SKM-1 (cell line): ENCODE data around the gene NENF.
"Not testable (repeated sequence)": the region's sequence is repeated elsewhere in the genome, so short reads cannot be mapped to it uniquely, and the experiment has no call there.

ENCODE experiments used
- DNase-seq: peaks from one replicate; lab custom pipeline; 2025; ENCODE audit not compliant: unreplicated experiment; lab: John Stamatoyannopoulos, UW

Gene NENF

DNA sequence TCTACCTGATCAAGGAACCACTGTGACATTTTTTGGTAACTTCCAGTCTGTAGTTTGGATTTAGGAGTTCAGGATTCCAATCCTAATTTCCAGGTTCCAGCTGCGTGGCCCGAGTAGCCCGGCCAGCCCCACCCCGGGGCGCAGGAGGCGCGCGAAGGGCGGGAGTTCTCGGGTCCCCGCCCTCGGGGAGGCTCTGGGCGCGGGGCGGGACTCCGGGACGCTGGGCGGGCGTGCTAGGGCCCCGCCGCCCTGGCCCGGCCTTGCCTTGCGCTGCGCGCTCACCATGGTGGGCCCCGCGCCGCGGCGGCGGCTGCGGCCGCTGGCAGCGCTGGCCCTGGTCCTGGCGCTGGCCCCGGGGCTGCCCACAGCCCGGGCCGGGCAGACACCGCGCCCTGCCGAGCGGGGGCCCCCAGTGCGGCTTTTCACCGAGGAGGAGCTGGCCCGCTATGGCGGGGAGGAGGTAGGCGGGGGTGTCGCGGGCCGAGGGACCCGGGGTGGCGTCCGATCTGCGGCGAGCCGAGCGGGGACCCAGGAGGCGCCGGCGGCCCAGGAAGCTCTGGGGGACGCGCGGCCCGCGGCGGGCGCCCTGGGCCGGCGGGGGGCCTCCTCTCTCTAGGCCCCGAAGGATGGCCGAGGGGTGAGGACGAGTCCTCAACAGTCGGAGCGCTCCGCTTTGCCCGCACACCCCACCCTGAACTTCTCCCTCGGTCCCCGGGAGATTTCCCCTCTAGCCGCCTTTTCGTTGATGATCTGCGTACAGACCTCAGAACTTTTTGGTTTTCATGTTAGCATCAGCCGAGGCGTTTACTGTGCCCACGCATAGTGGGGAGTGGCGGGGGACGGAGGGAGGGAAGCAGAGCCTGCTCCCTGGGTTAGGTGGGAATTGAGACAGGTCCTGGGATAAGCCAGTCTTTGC is at the start of gene NENF:
Gene NENF (plus strand): TSS at position 260 of the 916 bp plus-strand sequence. CDS start 24 bp downstream, at position 284.
- DNase-seq = peak; percentile 63

DNA sequence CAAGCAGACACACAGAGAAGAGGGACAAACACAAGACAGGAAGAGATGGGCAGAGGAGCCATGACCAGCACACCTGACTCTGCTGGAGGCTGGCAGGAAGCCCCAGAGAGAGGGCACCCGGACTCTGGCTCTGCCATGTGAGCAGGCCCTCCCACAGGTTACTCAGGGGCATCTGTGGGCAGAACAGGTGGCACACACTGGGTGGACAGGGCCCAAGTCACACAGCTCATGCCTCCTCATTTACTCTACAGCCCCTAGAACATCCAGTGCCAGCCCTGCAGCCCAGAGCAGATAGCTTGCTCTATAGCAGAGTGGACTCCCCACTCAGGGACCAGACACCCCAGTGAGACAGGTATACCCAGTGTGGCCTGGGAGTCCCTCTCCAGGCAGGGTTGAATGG is 46.7 kb upstream of the NENF start:
- DNase-seq = no peak

DNA sequence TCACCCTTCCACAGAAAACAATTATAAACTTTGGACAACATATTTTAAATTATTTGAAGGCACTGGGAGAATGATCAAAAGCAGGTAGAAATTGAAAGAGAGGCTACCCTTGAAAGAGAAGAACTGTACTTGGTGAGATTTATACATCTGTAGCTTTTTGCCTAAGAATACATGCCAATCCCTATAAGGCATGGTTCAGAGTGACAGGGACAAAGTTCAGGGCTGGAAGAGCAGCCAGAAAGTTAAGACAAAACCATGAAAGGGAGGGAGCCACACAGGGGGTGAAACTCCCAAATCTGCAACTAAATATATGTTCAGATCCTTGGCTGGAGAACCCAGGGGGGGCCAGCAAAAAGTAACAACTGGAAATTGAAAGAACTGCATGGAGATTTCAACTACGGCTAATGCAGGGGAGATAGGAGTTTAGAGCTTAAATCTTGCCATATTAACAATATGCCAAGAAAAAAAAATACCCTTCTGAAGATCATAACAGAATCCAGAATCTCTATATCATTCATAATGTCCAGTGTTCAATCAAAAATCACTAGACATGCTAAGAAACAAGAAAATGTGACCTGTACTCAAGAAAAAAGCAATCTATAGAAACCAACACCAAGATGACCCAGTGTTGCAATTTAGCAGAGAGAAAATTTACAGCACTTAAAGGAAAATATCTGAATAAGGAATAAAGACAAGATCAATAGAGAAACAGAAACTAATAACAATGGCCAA is 43.6 kb upstream of the NENF start:
- no peak for DNase-seq

DNA sequence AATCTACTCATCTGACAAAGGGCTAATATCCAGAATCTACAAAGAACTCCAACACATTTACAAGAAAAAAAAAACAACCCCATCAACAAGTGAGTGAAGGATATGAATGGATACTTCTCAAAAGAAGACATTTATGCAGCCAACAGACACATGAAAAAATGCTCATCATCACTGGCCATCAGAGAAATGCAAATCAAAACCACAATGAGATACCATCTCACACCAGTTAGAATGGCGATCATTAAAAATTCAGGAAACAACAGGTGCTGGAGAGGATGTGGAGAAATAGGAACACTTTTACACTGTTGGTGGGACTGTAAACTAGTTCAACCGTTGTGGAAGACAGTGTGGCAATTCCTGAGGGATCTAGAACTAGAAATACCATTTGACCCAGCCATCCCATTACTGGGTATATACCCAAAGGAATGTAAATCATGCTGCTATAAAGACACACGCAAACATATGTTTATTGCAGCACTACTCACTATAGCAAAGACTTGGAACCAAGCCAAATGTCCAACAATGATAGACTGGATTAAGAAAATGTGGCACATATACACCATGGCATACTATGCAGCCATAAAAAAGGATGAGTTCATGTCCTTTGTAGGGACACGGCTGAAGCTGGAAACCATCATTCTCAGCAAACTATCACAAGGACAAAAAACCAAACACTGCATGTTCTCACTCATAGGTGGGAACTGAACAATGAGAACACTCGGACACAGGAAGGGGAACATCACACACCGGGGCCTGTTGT is 36.9 kb upstream of the NENF start:
- DNase-seq = not testable (repeated sequence)

DNA sequence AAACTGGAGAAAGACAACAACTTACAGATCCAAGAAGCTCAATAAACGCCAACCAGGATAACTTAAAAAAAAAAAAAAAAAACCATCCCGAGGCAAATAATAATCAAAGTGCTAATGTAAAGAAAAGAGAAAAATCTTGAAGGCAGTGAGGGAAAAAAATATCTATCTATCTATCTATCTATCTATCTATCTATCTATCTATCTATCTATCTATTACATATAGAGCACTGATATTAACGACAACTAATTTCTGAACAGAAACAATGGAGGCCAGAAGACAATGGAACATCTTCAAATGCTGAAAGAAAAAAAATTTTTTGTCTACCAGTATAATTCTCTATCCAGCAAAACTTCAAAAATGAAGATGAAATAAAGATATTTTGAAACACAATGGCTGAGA is 36.1 kb upstream of the NENF start:
- no peak for DNase-seq

DNA sequence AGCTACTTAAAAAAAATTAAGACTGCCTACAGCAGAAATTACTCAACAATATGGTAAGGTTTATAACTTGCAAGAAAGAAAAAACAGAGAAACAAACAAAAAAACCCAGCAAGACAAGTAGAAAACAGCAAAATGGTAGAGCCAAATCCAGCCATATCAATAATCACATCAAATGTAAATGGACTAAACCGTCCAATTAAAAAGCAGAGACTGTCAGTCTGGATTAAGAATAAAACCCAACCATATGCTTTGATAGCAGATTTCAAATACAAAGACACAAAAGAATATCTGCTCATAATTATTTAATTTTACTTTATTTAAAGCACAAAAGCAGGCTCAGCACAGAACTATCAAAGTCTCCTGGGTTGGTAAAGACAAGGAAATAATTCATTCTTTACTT is 35.5 kb upstream of the NENF start:
- DNase-seq = no peak

DNA sequence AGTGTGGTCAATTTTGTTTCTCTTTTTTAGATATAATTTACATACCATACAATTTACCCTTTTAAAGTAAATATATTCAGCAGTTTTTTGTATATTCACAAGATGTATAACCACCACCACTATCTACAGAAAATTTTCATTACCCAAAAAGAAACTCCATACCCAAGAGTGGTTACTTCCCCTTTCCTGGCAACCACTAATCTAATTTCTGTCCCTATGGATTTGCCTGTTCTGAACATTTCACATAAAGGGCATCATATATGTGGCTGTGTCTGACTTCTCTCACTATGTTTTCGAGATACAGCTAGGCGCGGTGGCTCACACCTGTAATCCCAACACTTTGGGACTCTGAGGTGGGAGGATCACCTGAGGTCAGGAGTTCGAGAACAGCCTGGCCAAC is 31.7 kb upstream of the NENF start:
- no peak for DNase-seq

DNA sequence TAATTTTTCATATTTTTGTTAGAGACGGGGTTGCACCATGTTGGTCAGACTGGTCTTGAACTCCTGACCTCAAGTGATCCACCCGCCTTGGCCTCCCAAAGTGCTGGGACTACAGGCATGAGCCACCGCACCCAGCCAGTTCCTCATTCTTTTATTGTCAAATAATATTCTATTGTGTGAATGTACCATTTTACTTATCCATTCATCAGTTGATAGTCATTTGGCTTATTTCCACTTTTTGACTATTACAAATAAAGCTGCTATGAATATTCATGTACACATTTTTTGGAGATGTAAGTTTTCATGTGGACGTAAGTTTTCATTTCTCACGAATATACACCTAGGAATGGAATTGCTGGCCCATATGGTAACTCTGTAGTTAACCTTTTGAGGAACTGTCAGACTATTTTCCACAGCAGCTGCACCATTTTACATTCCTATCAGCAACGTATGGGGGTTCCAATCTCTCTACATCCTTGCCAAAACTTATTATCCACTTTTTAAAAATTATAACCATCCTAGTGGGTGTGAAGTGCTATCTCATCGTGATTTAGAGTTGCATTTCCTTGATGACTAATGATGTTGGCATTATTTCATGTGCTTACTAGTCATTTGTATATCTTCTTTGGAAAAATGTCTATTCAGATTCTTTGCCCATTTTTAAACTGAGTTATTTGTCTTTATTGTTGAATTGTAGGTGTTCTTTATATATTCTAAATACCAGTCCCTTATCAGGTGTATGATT is 30.7 kb upstream of the NENF start:
- no peak for DNase-seq

DNA sequence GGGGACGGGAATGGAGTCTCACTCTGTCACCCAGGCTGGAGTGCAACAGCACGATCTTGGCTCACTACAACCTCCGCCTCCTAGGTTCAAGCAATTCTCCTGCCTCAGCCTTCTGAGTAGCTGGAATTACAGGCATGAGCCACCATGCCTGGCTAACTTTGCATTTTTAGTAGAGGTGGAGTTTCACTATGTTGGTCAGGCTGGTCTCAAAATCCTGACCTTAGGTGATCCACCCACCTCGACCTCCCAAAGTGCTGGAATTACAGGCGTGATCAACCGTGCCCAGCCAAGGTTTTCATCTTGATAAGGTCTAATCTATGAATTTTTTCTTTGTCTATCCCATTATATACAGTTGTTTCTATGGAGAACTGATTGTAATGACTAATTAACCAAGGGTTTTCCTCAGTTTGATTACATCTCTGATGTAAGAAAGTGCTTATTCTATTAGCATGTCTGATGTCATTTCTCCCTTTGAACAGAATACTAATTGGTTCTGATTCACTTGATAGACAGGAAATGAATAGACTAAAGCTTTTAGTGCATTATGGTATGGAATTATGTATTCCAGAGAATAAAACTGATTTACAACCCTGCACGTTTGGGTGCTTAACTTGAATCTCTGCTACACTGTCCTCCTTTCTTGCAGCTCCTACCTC is 29.9 kb upstream of the NENF start:
- no peak for DNase-seq

DNA sequence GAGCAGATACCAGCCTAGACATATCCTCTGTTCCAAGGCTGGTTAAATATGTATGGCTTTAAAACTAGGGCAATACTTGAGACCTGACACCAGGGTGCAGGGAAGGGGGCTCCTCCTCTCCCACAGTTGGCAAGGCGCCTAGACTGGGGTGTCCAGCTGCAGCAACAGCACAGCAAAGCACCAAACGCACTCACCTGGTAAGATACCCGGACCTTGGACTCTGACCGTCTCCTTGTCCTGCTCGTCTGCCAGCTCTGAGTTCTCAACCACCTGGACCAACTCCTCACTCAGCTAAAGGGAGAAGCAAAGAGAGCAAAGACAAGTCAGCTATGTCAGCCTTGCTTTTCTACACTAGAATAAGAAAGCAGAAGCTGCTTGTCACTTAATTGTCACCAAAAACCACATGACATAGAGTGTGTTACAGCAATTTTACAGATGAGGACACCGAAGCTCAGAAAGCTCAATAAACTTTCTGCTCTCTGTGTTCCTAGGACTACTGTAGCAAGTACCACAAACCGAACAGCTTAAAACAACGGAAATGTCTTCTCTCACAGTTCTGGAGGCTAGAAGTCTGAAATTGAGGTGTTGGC is 22.4 kb upstream of the NENF start:
- no peak for DNase-seq

DNA sequence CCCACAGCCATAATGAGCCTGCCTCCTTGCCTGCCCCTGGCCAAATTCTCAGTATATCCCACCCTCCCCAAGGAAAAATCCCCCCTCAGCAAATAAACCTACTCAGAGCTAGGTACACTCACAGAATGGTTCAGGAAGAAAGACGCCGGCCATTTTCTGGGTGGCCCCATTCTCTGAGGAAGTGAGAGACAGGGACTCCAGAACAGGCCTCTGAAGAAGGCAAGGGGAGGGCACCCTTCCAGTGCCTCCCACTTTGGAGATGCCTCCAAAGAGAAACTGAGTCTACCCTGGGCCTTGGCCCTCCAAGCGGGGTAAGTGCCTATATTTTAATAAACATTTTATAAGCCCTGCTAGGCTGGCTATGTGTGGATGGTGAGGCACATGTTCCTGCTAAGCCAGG is 20.3 kb upstream of the NENF start:
- DNase-seq = no peak

DNA sequence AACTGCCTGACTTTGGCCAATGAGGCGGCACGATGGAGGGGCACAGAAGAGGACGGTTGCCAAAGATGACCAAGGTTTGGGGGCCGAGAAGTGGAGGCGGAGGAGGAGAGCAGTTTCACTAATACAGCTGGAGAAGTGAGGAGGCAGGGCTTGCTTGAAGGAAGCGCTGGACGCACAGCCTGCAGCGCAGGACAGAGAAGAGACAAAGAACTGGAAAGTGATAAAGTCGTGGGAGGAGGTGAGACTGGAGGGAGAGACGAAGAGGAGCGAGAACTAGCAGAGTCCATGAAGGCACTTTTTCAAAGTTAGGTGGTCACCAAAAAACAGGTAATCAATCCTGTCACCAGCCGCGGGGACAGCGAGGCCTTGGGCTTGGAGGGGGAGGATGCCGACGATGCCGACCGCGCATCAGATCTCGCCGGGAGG is 18.8 kb upstream of the NENF start:
- DNase-seq = no peak

DNA sequence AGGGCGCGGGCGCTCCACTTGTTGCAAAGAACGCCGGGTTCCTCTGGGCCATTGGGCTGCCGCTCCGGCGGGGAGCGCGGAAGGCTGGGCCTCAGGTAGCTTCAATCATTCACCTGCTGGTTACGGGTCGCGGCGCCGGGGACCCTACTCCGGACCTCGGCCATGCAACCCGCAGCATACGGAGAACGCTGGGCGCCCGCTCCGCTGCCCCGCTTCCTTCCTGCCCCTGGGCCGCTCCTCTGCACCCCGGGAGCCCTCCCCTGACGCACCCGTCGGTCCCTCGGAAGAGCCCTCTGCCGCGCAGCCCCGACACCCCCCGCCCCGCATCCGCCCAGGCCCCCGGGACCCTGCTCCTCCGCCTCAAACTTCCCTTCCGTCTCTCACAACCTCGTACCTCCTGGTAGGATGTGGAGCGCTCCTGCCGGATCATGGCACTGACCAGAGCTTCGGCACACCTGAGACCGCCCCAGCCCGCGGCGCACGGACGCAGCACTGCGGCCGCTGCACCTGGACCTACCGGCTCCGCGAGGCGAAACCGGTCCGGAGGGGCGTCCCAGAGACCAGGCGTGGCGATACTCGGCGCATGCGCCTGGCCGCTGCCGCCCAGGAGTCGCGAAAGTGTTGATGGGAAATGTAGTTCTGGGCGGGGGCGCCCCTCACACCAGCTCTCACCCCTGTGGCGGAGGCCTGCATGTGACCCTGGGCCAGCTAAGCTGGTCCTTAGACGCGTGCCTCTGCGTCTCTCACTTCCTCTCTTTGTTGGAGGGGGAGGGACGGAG is 18.2 kb upstream of the NENF start, which contains the start of gene PACC1:
Gene PACC1 (minus strand): TSS at position 559 of the 779 bp plus-strand sequence. CDS start 129 bp downstream, at position 430.
- DNase-seq = peak; percentile 100

DNA sequence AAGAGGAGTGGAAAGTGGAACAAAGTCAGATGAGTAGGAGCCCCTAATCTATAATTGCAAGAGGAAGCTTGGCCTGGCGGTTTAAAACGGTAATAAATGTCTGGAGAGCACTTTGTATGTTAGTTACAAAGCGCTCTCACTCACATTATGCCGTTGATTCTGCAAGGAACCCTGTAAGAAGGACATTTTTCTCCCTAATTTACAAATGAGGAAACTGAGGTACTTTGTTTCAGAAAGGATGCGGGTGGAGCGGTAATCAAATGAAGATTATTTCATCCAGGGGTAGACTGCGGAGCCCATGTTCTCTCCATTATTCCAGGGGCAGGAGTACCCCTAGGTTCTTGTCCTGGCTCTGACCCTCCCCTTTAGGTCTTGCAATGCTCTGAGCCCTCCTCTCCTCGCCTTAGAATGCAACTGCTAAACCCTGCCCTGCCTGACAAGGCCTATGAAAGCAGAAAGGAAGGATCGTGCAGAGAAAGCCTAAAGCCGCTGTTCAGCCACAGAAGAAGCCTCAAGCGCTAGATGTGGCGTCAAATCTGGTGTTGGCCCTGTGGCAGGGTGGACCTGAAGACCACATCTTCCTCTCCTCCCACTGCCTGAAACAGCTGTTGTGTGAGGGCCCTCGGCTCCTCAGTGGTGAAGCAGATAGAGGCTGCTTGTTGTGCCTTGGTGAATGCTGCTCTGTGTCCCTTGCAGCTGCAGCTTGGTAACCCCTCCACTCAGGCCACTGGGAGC is 17.4 kb upstream of the NENF start:
- no peak for DNase-seq

DNA sequence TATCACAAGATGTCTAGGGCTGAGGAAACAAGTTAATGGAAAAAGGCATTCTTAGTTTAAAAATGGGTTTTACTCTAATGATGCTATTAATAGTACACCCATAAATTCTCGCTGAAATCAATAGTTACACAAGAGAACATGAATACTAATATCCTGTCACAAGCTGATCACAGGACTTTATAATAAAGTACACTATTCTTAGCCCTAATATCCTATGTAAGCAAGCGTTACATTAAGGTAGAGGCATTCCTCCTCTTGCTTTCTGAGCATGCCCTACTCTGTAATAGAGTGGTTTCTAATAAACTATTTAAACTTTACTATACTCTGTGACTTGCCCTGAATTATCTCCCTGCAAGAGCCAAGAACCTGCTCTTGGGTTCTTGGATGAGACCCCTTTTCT is 11.6 kb upstream of the NENF start:
- no peak for DNase-seq

DNA sequence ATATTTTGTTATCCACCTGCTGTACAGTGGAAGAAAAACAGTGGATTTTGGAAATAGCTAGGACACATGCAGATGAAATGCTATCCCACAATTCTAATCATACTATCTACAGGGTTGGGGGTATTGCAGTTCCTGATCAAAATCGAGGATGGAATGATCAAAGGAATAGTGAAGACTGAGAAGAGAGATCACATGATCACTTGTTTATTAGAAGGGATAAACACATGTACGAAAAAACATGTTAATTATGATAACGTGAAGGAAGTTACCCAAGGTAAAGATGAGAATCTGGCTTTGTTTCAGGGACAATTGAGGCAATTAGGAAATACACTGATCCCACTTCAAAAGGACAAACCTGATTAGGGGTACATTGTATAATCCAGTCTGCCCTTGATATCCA is 8.8 kb upstream of the NENF start:
- DNase-seq = no peak

DNA sequence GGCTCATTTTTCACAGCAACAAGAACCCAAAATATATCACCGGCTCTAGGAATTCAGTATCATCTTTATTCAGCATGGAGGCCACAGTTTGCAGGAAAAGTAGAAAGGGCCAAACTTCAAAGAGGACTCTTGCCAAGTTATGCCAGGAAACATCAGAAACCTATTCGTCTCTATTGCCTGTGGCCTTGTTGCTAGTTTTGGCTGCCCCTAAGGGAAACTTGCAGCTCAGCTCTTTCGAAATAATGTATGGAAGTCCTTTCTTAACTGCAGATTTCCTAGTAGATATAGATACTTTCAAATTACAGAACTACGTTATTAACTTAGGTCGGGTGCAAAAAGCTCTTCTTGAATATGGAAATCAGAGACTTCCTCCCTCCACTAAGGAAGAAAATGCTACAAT is 4.2 kb upstream of the NENF start:
- no peak for DNase-seq

DNA sequence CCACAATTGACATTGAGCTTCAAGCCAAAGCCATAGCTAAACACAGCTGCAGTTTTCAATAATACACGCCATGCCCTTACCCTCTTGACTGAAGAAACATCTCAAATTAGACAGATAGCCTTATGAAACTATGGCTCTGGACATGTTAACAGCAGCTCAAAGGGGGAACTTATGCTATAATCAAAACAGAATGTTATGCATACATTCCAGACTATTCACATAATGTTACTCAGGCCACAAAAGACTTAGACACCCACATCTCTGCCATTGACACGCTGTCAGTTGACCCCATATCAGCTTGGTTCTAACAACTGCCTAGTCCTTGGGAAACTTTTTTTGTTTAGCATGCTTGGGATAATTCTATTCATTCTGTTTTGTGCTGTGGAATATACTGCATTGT is 2.3 kb upstream of the NENF start:
- DNase-seq = no peak
